Caco-2 (cell line): ENCODE results near the gene KRT6A. TPM values are rescaled to one million over a fixed set of nuclear protein-coding genes. Genes with fewer than 3 reads are reported as not detected.

Source experiments
- BruUV-seq: library from RNA; stranded (reverse); fragments of 400-500 nt; replicated peaks from 2 replicates; lab custom pipeline; 2021; lab: Mats Ljungman, UMichigan
- CTCF ChIA-PET: fragments of 300-600 bp; sonication (Branson Sonifier 250); formaldehyde crosslinking; loops from one replicate; lab custom pipeline; 2022; ENCODE audit warnings: antibody characterized with exemption; lab: Charles Lee
- POLR2A ChIA-PET: fragments of 300-600 bp; sonication (Branson Sonifier 250); formaldehyde crosslinking; loops from one replicate; lab custom pipeline; 2022; ENCODE audit warnings: antibody characterized with exemption; lab: Charles Lee
- DNase-seq, 2 experiments: peaks; one replicate each; pipeline versions ENCODE4 v3.0.0 to v3.0.0-alpha.2; 2020 to 2022
- H3K27me3 ChIP-seq: replicated peaks from 2 replicates; pipeline ENCODE4 v1.6.0; 2011; ENCODE audit warnings: low read length; ENCODE audit not compliant: control insufficient read depth, insufficient read depth
- H3K36me3 ChIP-seq: 2 replicates; pipeline ENCODE4 v1.5.1; 2011; ENCODE audit warnings: low read length; ENCODE audit not compliant: control insufficient read depth, insufficient read depth
- H3K4me1 ChIP-seq: fragments of 250-450 bp; sonication (Bioruptor Pico); 2 replicates; pipeline ENCODE4 v1.5.1; 2020; ENCODE audit warnings: mild to moderate bottlenecking
- H3K4me3 ChIP-seq: 2 replicates; pipeline ENCODE4 v1.5.1; 2011; ENCODE audit warnings: low read depth, mild to moderate bottlenecking, control low read depth, low read length
- H3K9me3 ChIP-seq: fragments of 250-450 bp; sonication (Bioruptor Pico); 2 replicates; pipeline ENCODE4 v1.5.1; 2020; ENCODE audit warnings: mild to moderate bottlenecking, moderate library complexity
- H3K27ac Mint-ChIP-seq: one replicate; pipeline ENCODE4 v1.8.0; 2022; ENCODE audit warnings: mixed read lengths; ENCODE audit not compliant: unreplicated experiment
- H3K27me3 Mint-ChIP-seq: one replicate; pipeline ENCODE4 v1.8.0; 2022; ENCODE audit warnings: mixed read lengths; ENCODE audit not compliant: insufficient read depth, unreplicated experiment
- H3K36me3 Mint-ChIP-seq: one replicate; pipeline ENCODE4 v1.8.0; 2022; ENCODE audit warnings: mild to moderate bottlenecking, mixed read lengths; ENCODE audit not compliant: insufficient read depth, unreplicated experiment
- H3K4me1 Mint-ChIP-seq: one replicate; pipeline ENCODE4 v1.8.0; 2022; ENCODE audit warnings: low read depth, mixed read lengths; ENCODE audit not compliant: unreplicated experiment
- H3K4me3 Mint-ChIP-seq: one replicate; pipeline ENCODE4 v1.8.0; 2022; ENCODE audit warnings: mild to moderate bottlenecking, moderate library complexity, mixed read lengths; ENCODE audit not compliant: unreplicated experiment
- H3K9me3 Mint-ChIP-seq: one replicate; pipeline ENCODE4 v1.8.0; 2022; ENCODE audit warnings: mixed read lengths; ENCODE audit not compliant: unreplicated experiment
- intact Hi-C: fragments of 100-400 bp; cut with micrococcal nuclease; formaldehyde crosslinking; loops from one replicate; pipeline ENCODE4 v1.10.0; 2022; ENCODE audit not compliant: unreplicated experiment
- total RNA-seq: library from RNA; stranded (reverse); gene quantifications from 2 replicates; pipeline ENCODE4 v1.2.3, GENCODE V29; 2022
- TF ChIP-seq, protein P1 (sequence below), 2 experiments: fragments of 200-600 bp in 1 of 2; IDR thresholded peaks; 1 replicate in 1 of 2; 2 replicates in 1 of 2; pipeline versions ENCODE4 v1.5.1 to v1.8.0; 2011 to 2022; ENCODE audit warnings: antibody characterized with exemption in 1 of 2, control low read depth in 1 of 2, inconsistent platforms in 1 of 2, low read depth in 1 of 2, low read length in 1 of 2, mild to moderate bottlenecking in 1 of 2, moderate library complexity in 1 of 2; ENCODE audit not compliant: insufficient read depth in 1 of 2, severe bottlenecking in 1 of 2, unreplicated experiment in 1 of 2

Gene KRT6A
- total RNA-seq, 1 experiment from 2014 or later = 0.14 TPM

DNA sequence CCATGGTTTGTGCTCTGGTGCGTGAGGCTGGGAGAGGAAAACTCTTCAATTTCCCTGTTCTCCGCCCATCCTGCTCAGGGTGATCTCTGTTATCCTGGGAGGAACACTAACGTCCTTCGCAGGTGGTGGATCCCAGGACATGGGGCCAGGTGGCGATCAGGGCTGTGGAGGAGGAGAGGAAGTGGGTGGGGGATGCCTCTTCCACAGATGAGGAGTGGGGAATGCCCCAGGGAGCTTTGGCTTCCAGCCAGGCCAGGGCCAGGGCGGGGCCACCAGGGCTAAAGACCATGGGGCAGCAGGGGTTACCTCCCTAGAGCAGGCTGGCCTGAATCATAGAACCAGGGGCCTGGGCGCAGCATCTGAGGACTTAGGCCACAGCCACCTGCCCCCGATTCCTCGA, 55.5 kb downstream of the KRT6A start:
- Histone ChIP-seq H3K4me3 (no peak overlapping the region), H3K9me3 (no peaks in the 10 kb centered on the region), H3K36me3 (no peaks in the 10 kb centered on the region), H3K4me1 (peaks cover 29% of the 10 kb centered on the region), H3K27me3 (no peaks in the 10 kb centered on the region)
- ChIA-PET POLR2A (no interaction called here), CTCF (no interaction called here)
- no peak overlapping the region for H3K4me3 Mint-ChIP-seq
- no peak overlapping the region for H3K27ac Mint-ChIP-seq
- DNase-seq = no peak
- H3K9me3 Mint-ChIP-seq = no peaks in the 10 kb centered on the region
- no peaks in the 10 kb centered on the region for H3K36me3 Mint-ChIP-seq
- H3K4me1 Mint-ChIP-seq = peaks cover 28% of the 10 kb centered on the region
- no TSS peak for BruUV-seq
- H3K27me3 Mint-ChIP-seq = peaks cover 5% of the 10 kb centered on the region
- TF ChIP-seq, protein P1, sequence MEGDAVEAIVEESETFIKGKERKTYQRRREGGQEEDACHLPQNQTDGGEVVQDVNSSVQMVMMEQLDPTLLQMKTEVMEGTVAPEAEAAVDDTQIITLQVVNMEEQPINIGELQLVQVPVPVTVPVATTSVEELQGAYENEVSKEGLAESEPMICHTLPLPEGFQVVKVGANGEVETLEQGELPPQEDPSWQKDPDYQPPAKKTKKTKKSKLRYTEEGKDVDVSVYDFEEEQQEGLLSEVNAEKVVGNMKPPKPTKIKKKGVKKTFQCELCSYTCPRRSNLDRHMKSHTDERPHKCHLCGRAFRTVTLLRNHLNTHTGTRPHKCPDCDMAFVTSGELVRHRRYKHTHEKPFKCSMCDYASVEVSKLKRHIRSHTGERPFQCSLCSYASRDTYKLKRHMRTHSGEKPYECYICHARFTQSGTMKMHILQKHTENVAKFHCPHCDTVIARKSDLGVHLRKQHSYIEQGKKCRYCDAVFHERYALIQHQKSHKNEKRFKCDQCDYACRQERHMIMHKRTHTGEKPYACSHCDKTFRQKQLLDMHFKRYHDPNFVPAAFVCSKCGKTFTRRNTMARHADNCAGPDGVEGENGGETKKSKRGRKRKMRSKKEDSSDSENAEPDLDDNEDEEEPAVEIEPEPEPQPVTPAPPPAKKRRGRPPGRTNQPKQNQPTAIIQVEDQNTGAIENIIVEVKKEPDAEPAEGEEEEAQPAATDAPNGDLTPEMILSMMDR (IDR thresholded peaks at IDR 0.05; ENCODE audit: insufficient read depth in 1 of 2, low read depth in 1 of 2, low read length in 1 of 2, severe bottlenecking in 1 of 2, unreplicated experiment in 1 of 2) = no peak
- intact Hi-C loops = no loop called here

Other genes with a start within 250 kb of the KRT6A start
- not detected in 2 replicates for gene KRT86, start 218.6 kb downstream of the KRT6A start, total RNA-seq
- 0.28 and 0.45 TPM in 2 replicates for gene KRT81, start 201.7 kb downstream of the KRT6A start, total RNA-seq
- gene KRT83, start 171.9 kb downstream of the KRT6A start, total RNA-seq = not detected in 2 replicates
- gene KRT85, start 125.8 kb downstream of the KRT6A start, total RNA-seq = not detected in 2 replicates
- not detected in 2 replicates for gene KRT84, start 107.6 kb downstream of the KRT6A start, total RNA-seq
- gene KRT82, start 86.9 kb downstream of the KRT6A start, total RNA-seq = not detected in 2 replicates
- not detected in 2 replicates for gene KRT75, start 58.9 kb downstream of the KRT6A start, total RNA-seq
- gene KRT6B, start 41.1 kb downstream of the KRT6A start, total RNA-seq = not detected in 2 replicates
- not detected in 2 replicates for gene KRT6C, start 19.5 kb downstream of the KRT6A start, total RNA-seq
- gene KRT5, start 27.1 kb upstream of the KRT6A start, total RNA-seq = 0.50 and 0.91 TPM in 2 replicates
- 1.2 and 1.5 TPM in 2 replicates for gene KRT71, start 59.9 kb upstream of the KRT6A start, total RNA-seq
- not detected in 2 replicates for gene KRT74, start 80.6 kb upstream of the KRT6A start, total RNA-seq
- not detected in 2 replicates for gene KRT72, start 108.2 kb upstream of the KRT6A start, total RNA-seq
- not detected in 2 replicates for gene KRT73, start 125.3 kb upstream of the KRT6A start, total RNA-seq
- not detected in 2 replicates for gene KRT2, start 159.0 kb upstream of the KRT6A start, total RNA-seq
- gene KRT1, start 187.2 kb upstream of the KRT6A start, total RNA-seq = 0.20 TPM in 1 of 2 replicates, not detected in the other
- gene KRT77, start 210.3 kb upstream of the KRT6A start, total RNA-seq = not detected in 2 replicates